HEK293 (cell line): ENCODE results near the gene AHCYL1.

ENCODE experiments used
- CTCF ChIA-PET: fragments of 350-600 bp; formaldehyde crosslinking; extraction: SDS; loops from one replicate; lab custom pipeline; 2021; ENCODE audit warnings: antibody characterized with exemption; lab: Yijun Ruan, JAX
- POLR2A ChIA-PET: fragments of 300-600 bp; formaldehyde crosslinking; extraction: SDS; loops from one replicate; lab custom pipeline; 2020; ENCODE audit warnings: antibody characterized with exemption, inconsistent platforms; lab: Yijun Ruan, JAX
- H3K27ac ChIP-seq: fragments of 200-500 bp; sonication (Bioruptor generic); 2 replicates; pipeline ENCODE4 v1.5.1; 2014; ENCODE audit warnings: low read depth, low read length, control low read depth, inconsistent platforms; ENCODE audit errors: extremely low read depth
- H3K36me3 ChIP-seq, 2 experiments: fragments of 200-500 bp in 1 of 2; sonication (Bioruptor generic) in 1 of 2; 1 replicate in 1 of 2; 2 replicates in 1 of 2; pipeline ENCODE4 v1.5.1; 2014 to 2017; ENCODE audit warnings: inconsistent platforms in 2 of 2, low read length in 2 of 2; ENCODE audit not compliant: control insufficient read depth in 2 of 2, insufficient read depth in 1 of 2
- H3K4me1 ChIP-seq: fragments of 200-500 bp; sonication (Bioruptor generic); 2 replicates; pipeline ENCODE4 v1.5.1; 2014; ENCODE audit warnings: mild to moderate bottlenecking, low read length, inconsistent platforms; ENCODE audit not compliant: control insufficient read depth, insufficient read depth
- H3K4me3 ChIP-seq: 2 replicates; pipeline ENCODE4 v1.5.1; 2011; ENCODE audit warnings: low read depth, mild to moderate bottlenecking, control low read depth, low read length, moderate library complexity
- H3K9me3 ChIP-seq: fragments of 200-500 bp; sonication (Bioruptor generic); 2 replicates; pipeline ENCODE4 v1.5.1; 2014; ENCODE audit warnings: low read depth, low read length, inconsistent platforms; ENCODE audit not compliant: control insufficient read depth, insufficient read depth
- AEBP2 ChIP-seq: fragments of 450-650 bp; formaldehyde crosslinking; IDR thresholded peaks from 2 replicates; pipeline ENCODE4 v1.5.1; 2016; ENCODE audit warnings: missing biosample characterization, missing genetic modification characterization, borderline replicate concordance
- BCL11A ChIP-seq: fragments of 450-650 bp; formaldehyde crosslinking; IDR thresholded peaks from 2 replicates; pipeline ENCODE4 v1.5.1; 2016; ENCODE audit warnings: low read depth, missing biosample characterization, missing genetic modification characterization
- GLI4 ChIP-seq: fragments of 450-650 bp; formaldehyde crosslinking; IDR thresholded peaks from 2 replicates; pipeline ENCODE4 v1.5.1; 2016; ENCODE audit warnings: missing biosample characterization, missing genetic modification characterization
- REST ChIP-seq: fragments of 450-650 bp; formaldehyde crosslinking; IDR thresholded peaks from 2 replicates; pipeline ENCODE4 v1.5.1; 2016; ENCODE audit warnings: missing biosample characterization, missing genetic modification characterization
- ZFHX2 ChIP-seq: fragments of 450-650 bp; formaldehyde crosslinking; conservative IDR thresholded peaks from 2 replicates; pipeline ENCODE4 v1.5.1; 2016; ENCODE audit warnings: missing biosample characterization, missing genetic modification characterization
- ZNF221 ChIP-seq: fragments of 450-650 bp; formaldehyde crosslinking; IDR thresholded peaks from 2 replicates; pipeline ENCODE4 v1.5.1; 2017; ENCODE audit warnings: missing biosample characterization, missing genetic modification characterization, borderline replicate concordance
- ZNF223 ChIP-seq: fragments of 450-650 bp; formaldehyde crosslinking; IDR thresholded peaks from 2 replicates; pipeline ENCODE4 v1.5.1; 2016; ENCODE audit warnings: missing biosample characterization, missing genetic modification characterization
- ZNF280C ChIP-seq: fragments of 450-650 bp; formaldehyde crosslinking; IDR thresholded peaks from 2 replicates; pipeline ENCODE4 v1.5.1; 2016; ENCODE audit warnings: missing biosample characterization, missing genetic modification characterization
- ZNF48 ChIP-seq: fragments of 450-650 bp; formaldehyde crosslinking; IDR thresholded peaks from 2 replicates; pipeline ENCODE4 v1.5.1; 2016; ENCODE audit warnings: missing biosample characterization, missing genetic modification characterization
- ZNF518A ChIP-seq: fragments of 450-650 bp; formaldehyde crosslinking; conservative IDR thresholded peaks from 2 replicates; pipeline ENCODE4 v1.5.1; 2016; ENCODE audit warnings: low read depth, missing biosample characterization, missing genetic modification characterization
- ZNF677 ChIP-seq: fragments of 450-650 bp; IDR thresholded peaks from 2 replicates; pipeline ENCODE4 v1.5.0; 2018; ENCODE audit warnings: missing biosample characterization, mild to moderate bottlenecking, missing genetic modification characterization, moderate library complexity
- ZNF785 ChIP-seq: fragments of 450-650 bp; formaldehyde crosslinking; IDR thresholded peaks from 2 replicates; pipeline ENCODE4 v1.5.1; 2016; ENCODE audit warnings: missing biosample characterization, missing genetic modification characterization
- ZNF791 ChIP-seq: fragments of 450-650 bp; formaldehyde crosslinking; IDR thresholded peaks from 2 replicates; pipeline ENCODE4 v1.5.1; 2016; ENCODE audit warnings: missing biosample characterization, missing genetic modification characterization

Gene AHCYL1

GRCh38 chr1:110069404-110070281 lies 85.1 kb downstream of the AHCYL1 start:
- Histone ChIP-seq H3K4me3 (no peak overlapping the region), H3K9me3 (no peaks in the 10 kb centered on the region), H3K4me1 (no peaks in the 10 kb centered on the region), H3K36me3 (no peaks in the 10 kb centered on the region), H3K27ac (no peak overlapping the region)
- POLR2A ChIA-PET: no interaction called here
- CTCF ChIA-PET: no interaction called here
- TF ChIP-seq ZNF785 (tag by site-specific recombination): no peak
- no peak for TF ChIP-seq ZNF223 (tag by site-specific recombination)
- TF ChIP-seq ZNF221: no peak
- TF ChIP-seq ZNF677: no peak
- TF ChIP-seq BCL11A: no peak
- TF ChIP-seq AEBP2: no peak
- no peak for TF ChIP-seq GLI4 (tag by site-specific recombination)
- TF ChIP-seq ZNF791 (tag by site-specific recombination): no peak
- TF ChIP-seq REST: no peak
- no peak for TF ChIP-seq ZNF280C (tag by site-specific recombination)
- no peak for TF ChIP-seq ZNF48 (tag by site-specific recombination)
- no peak for TF ChIP-seq ZNF518A (tag by site-specific recombination)
- no peak for TF ChIP-seq ZFHX2 (tag by site-specific recombination)
